IMR-90 (cell line): ENCODE data around the gene TOP2A. TPM values are rescaled to one million over a fixed set of nuclear protein-coding genes. Genes with fewer than 3 reads are reported as not detected.

Experiments used
- ATAC-seq: fragments of 200-7000 bp; cut with Tn5 transposase; 2 replicates; pipeline ENCODE4 v1.9.1; 2020; ENCODE audit warnings: low read depth, mild to moderate bottlenecking, moderate library complexity
- BruUV-seq: library from RNA; stranded (reverse); fragments of 400-500 nt; replicated peaks from 2 replicates; lab custom pipeline; 2021; lab: Mats Ljungman, UMichigan
- CTCF ChIA-PET: fragments of 300-600 bp; formaldehyde crosslinking; extraction: SDS; loops from one replicate; lab custom pipeline; 2021; ENCODE audit warnings: antibody characterized with exemption; lab: Yijun Ruan, JAX
- POLR2A ChIA-PET: fragments of 300-600 bp; sonication (Branson Sonifier 250); formaldehyde crosslinking; loops from one replicate; lab custom pipeline; 2022; ENCODE audit warnings: antibody characterized with exemption; ENCODE audit not compliant: unreplicated experiment; lab: Charles Lee
- DNase-seq: peaks from one replicate; pipeline ENCODE4 v3.0.0; 2013
- H2AFZ ChIP-seq: replicated peaks from 2 replicates; pipeline ENCODE3; 2013; ENCODE audit warnings: low read length, mild to moderate bottlenecking; ENCODE audit not compliant: poor library complexity
- H2AK5ac ChIP-seq: 2 replicates; pipeline ENCODE4 v1.6.1; 2013; ENCODE audit warnings: low read depth, low read length, inconsistent platforms
- H2AK9ac ChIP-seq: replicated peaks from 2 replicates; pipeline ENCODE3; 2013; ENCODE audit warnings: mild to moderate bottlenecking, low read depth, low read length, moderate library complexity; ENCODE audit not compliant: poor library complexity
- H2BK120ac ChIP-seq: 2 replicates; pipeline ENCODE4 v1.6.1; 2013; ENCODE audit warnings: low read depth, low read length, inconsistent platforms
- H2BK15ac ChIP-seq: 3 replicates; pipeline ENCODE4 v1.6.1; 2013; ENCODE audit warnings: low read depth, low read length, inconsistent platforms
- H2BK20ac ChIP-seq: 2 replicates; pipeline ENCODE4 v1.6.1; 2013; ENCODE audit warnings: low read depth, mild to moderate bottlenecking, inconsistent platforms, low read length, moderate library complexity
- H2BK5ac ChIP-seq: 2 replicates; pipeline ENCODE4 v1.6.1; 2013; ENCODE audit warnings: mild to moderate bottlenecking, low read depth, low read length, inconsistent platforms; ENCODE audit not compliant: poor library complexity, severe bottlenecking
- H3K14ac ChIP-seq: replicated peaks from 2 replicates; pipeline ENCODE4 v1.6.1; 2013; ENCODE audit warnings: low read depth, low read length, inconsistent platforms
- H3K18ac ChIP-seq: 2 replicates; pipeline ENCODE4 v1.6.1; 2013; ENCODE audit warnings: low read depth, low read length, control low read depth
- H3K23ac ChIP-seq: 2 replicates; pipeline ENCODE4 v1.6.1; 2013; ENCODE audit warnings: low read depth, low read length, inconsistent platforms
- H3K27ac ChIP-seq: 2 replicates; pipeline ENCODE4 v1.5.1; 2013; ENCODE audit warnings: mild to moderate bottlenecking, control low read depth, low read length; ENCODE audit not compliant: insufficient read depth
- H3K27me3 ChIP-seq: 2 replicates; pipeline ENCODE4 v1.6.1; 2013; ENCODE audit warnings: low read length; ENCODE audit not compliant: control insufficient read depth, insufficient read depth
- H3K36me3 ChIP-seq: 2 replicates; pipeline ENCODE4 v1.6.1; 2013; ENCODE audit warnings: low read length, mixed read lengths; ENCODE audit not compliant: control insufficient read depth, insufficient read depth
- H3K4ac ChIP-seq: 2 replicates; pipeline ENCODE4 v1.6.1; 2013; ENCODE audit warnings: low read depth, low read length, inconsistent platforms
- H3K4me1 ChIP-seq: 2 replicates; pipeline ENCODE4 v1.6.1; 2013; ENCODE audit warnings: low read length, mixed read lengths; ENCODE audit not compliant: control insufficient read depth, insufficient read depth
- H3K4me2 ChIP-seq: 2 replicates; pipeline ENCODE4 v1.6.1; 2013; ENCODE audit warnings: low read depth, mild to moderate bottlenecking, control low read depth, low read length, moderate library complexity
- H3K4me3 ChIP-seq: 2 replicates; pipeline ENCODE4 v1.5.1; 2013; ENCODE audit warnings: low read depth, mild to moderate bottlenecking, control low read depth, low read length, moderate library complexity; ENCODE audit not compliant: insufficient read depth
- H3K56ac ChIP-seq: 2 replicates; pipeline ENCODE4 v1.6.1; 2013; ENCODE audit warnings: low read length, inconsistent platforms; ENCODE audit not compliant: insufficient read depth; ENCODE audit errors: extremely low read depth
- H3K79me1 ChIP-seq, 2 experiments: 2 replicates each; pipeline ENCODE4 v1.6.1; 2013; ENCODE audit warnings: low read length in 2 of 2, inconsistent platforms in 1 of 2, low read depth in 1 of 2
- H3K9ac ChIP-seq: 2 replicates; pipeline ENCODE4 v1.6.1; 2013; ENCODE audit warnings: low read depth, low read length, control low read depth
- H3K9me1 ChIP-seq: 2 replicates; pipeline ENCODE4 v1.6.1; 2013; ENCODE audit warnings: low read length, inconsistent platforms; ENCODE audit not compliant: insufficient read depth
- H3K9me3 ChIP-seq: 2 replicates; pipeline ENCODE4 v1.6.1; 2013; ENCODE audit warnings: low read length; ENCODE audit not compliant: control insufficient read depth, insufficient read depth
- H4K20me1 ChIP-seq: 2 replicates; pipeline ENCODE4 v1.6.1; 2013; ENCODE audit warnings: low read length, inconsistent platforms; ENCODE audit not compliant: insufficient read depth
- H4K5ac ChIP-seq: 2 replicates; pipeline ENCODE4 v1.6.1; 2013; ENCODE audit warnings: mild to moderate bottlenecking, low read depth, low read length, control low read depth
- H4K8ac ChIP-seq, 2 experiments: 2 replicates each; pipeline ENCODE4 v1.6.1; 2013; ENCODE audit warnings: low read depth in 2 of 2, low read length in 2 of 2, control low read depth in 1 of 2, inconsistent platforms in 1 of 2
- H4K91ac ChIP-seq: 2 replicates; pipeline ENCODE4 v1.6.1; 2013; ENCODE audit warnings: low read depth, low read length, inconsistent platforms; ENCODE audit not compliant: insufficient read depth
- BHLHE40 ChIP-seq: fragments of 150-350 bp; IDR thresholded peaks from 2 replicates; pipeline ENCODE4 v1.6.1; 2016; ENCODE audit warnings: mild to moderate bottlenecking, low read depth, low read length
- CEBPB ChIP-seq: IDR thresholded peaks from 2 replicates; pipeline ENCODE4 v1.6.1; 2012; ENCODE audit warnings: low read depth, low read length, improper control_type of control experiment
- CHD1 ChIP-seq: IDR thresholded peaks from 2 replicates; pipeline ENCODE4 v1.6.1; 2012; ENCODE audit warnings: low read depth, low read length, improper control_type of control experiment
- CTCF ChIP-seq: conservative IDR thresholded peaks from 2 replicates; pipeline ENCODE4 v1.5.1; 2012; ENCODE audit warnings: mild to moderate bottlenecking, low read depth, low read length, improper control_type of control experiment
- ELK1 ChIP-seq: fragments of 150-350 bp; IDR thresholded peaks from 2 replicates; pipeline ENCODE4 v1.6.1; 2016; ENCODE audit warnings: low read depth, mild to moderate bottlenecking, low read length, moderate library complexity, borderline replicate concordance
- MXI1 ChIP-seq: IDR thresholded peaks from 2 replicates; pipeline ENCODE4 v1.6.1; 2012; ENCODE audit warnings: low read depth, mild to moderate bottlenecking, low read length, moderate library complexity, borderline replicate concordance
- NFE2L2 ChIP-seq: fragments of 150-350 bp; IDR thresholded peaks from 2 replicates; pipeline ENCODE4 v1.6.1; 2016; ENCODE audit warnings: low read depth, mild to moderate bottlenecking, low read length
- POLR2A ChIP-seq: IDR thresholded peaks from 2 replicates; pipeline ENCODE4 v1.6.1; 2012; ENCODE audit warnings: mild to moderate bottlenecking, low read depth, low read length
- RAD21 ChIP-seq: IDR thresholded peaks from 2 replicates; pipeline ENCODE4 v1.6.1; 2012; ENCODE audit warnings: low read length, improper control_type of control experiment
- RCOR1 ChIP-seq: IDR thresholded peaks from 2 replicates; pipeline ENCODE4 v1.6.1; 2012; ENCODE audit warnings: mild to moderate bottlenecking, low read length, improper control_type of control experiment; ENCODE audit not compliant: insufficient replicate concordance
- RFX5 ChIP-seq: IDR thresholded peaks from 2 replicates; pipeline ENCODE4 v1.8.0; 2012; ENCODE audit warnings: low read depth, mild to moderate bottlenecking, low read length, moderate library complexity
- WGBS, 2 experiments: methylation state at CpG; one replicate each; pipeline versions ENCODE4 v1.1.5 to v1.1.7; 2013; ENCODE audit warnings: missing lambda C conversion rate in 2 of 2; ENCODE audit not compliant: insufficient read length in 1 of 2; ENCODE audit errors: extremely low coverage in 2 of 2; 5-methylcytosine and 5-hydroxymethylcytosine counted together
- dilution Hi-C: fragments of 300-500 bp; cut with HindIII; formaldehyde crosslinking; loops from one replicate; pipeline ENCODE4 v1.14.3; 2018; ENCODE audit warnings: low sequenced_read_pairs; ENCODE audit not compliant: unreplicated experiment
- in situ Hi-C: fragments of 300-500 bp; cut with MboI; formaldehyde crosslinking; loops from 3 replicates; pipeline ENCODE4 v1.14.3; 2019; ENCODE audit warnings: low sequenced_read_pairs, inconsistent platforms, mixed read lengths
- intact Hi-C: fragments of 100-400 bp; cut with micrococcal nuclease; formaldehyde crosslinking; loops from 2 replicates; pipeline ENCODE4 v1.10.0; 2022
- polyA plus RNA-seq, 3 experiments: library from polyadenylated mRNA; depleted of rRNA; stranded (reverse); fragments of >200 nt; gene quantifications; 2 replicates each; pipeline ENCODE4 v1.2.3, GENCODE V29; 2012; ENCODE audit warnings: low replicate concordance in 1 of 3
- total RNA-seq: library from RNA; depleted of rRNA; stranded (reverse); fragments of >200 nt; gene quantifications from 2 replicates; pipeline ENCODE4 v1.2.3, GENCODE V29; 2012

TOP2A gene
- total and polyA plus RNA-seq, 2 of the 4 experiments (the other 2 are of a cell fraction) = 43.4 to 68.5 TPM

- TF ChIP-seq BHLHE40 (peak; percentile 36), POLR2A (peak; percentile 79; the same call in 1 of the 2 replicates), CEBPB (0 out of 2 replicates have a peak, but pooled peaks have one; percentile 19), RAD21 (peak; percentile 27), NFE2L2 (no peak)
Measured at GRCh38 chr17:40340880-40341807, 76.6 kb downstream of the TOP2A start (continued).

DNA sequence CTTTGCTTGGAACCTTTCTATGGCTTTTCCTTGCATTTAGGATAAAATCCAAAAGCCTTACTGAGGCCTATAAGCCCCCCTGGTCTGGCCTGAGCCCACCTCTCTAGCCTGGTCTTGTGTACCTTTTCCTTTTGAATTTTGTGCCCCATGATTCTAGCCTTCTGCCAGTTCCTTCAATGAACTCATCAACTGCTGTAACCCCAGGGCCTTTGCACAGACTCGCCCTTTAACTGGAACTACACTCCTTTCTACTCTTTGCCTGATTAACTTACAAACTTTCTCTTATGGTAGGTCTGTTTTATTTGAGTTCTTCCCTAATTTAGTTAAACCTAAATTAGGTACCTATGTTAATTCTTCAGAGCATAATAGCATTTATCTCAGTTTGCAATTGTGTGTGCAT, 77.4 kb downstream of the TOP2A start:
- Histone ChIP-seq H3K56ac (no peak overlapping the region), H3K9me1 (peaks cover 18% of the 10 kb centered on the region), H3K14ac (no peak overlapping the region), H3K36me3 (peaks cover 1% of the 10 kb centered on the region; the same call in 1 of the 2 replicates), H2BK5ac (no peak overlapping the region), H3K27me3 (no peaks in the 10 kb centered on the region), H3K9ac (no peak overlapping the region), H2BK20ac (no peak overlapping the region), H2BK120ac (no peak overlapping the region), H3K79me1 (peaks cover 25 to 86% of the 10 kb centered on the region in 2 experiments; a peak in 3 of 4 replicates), H2AK5ac (no peak overlapping the region), H2BK15ac (no peak overlapping the region), H3K4me1 (peaks cover 22% of the 10 kb centered on the region), H3K27ac (no peak overlapping the region), H2AFZ (no peak overlapping the region), H2AK9ac (no peak overlapping the region), H3K9me3 (no peaks in the 10 kb centered on the region), H4K5ac (no peak overlapping the region), H4K91ac (no peak overlapping the region), H3K23ac (no peak overlapping the region), H4K20me1 (peaks cover 46% of the 10 kb centered on the region), H3K4me3 (no peak overlapping the region), H3K4ac (no peak overlapping the region), H4K8ac (no peak overlapping the region), H3K4me2 (no peak overlapping the region), H3K18ac (no peak overlapping the region)
- dilution Hi-C loops (no loop called here), intact Hi-C loops (loop anchor here (5.0 kb wide), 1 partner anchor 138 kb away; no protein-coding TSS in a partner anchor), in situ Hi-C loops (no loop called here)
- ATAC-seq (no peak), DNase-seq (no peak)
- no TSS peak for BruUV-seq
- CTCF ChIA-PET = no interaction called here
- POLR2A ChIA-PET = no interaction called here
- WGBS, 2 experiments = no CpG with 5 or more reads among the region's 1 CpG
- no peak for TF ChIP-seq CTCF
- TF ChIP-seq NFE2L2 = no peak
- no peak for TF ChIP-seq CEBPB
- TF ChIP-seq RFX5 = no peak
- TF ChIP-seq MXI1 = no peak
- no peak for TF ChIP-seq ELK1
- TF ChIP-seq RCOR1 = no peak
- no peak for TF ChIP-seq BHLHE40
- no peak for TF ChIP-seq CHD1
